ENCODE data around the gene STIM1.

DNA sequence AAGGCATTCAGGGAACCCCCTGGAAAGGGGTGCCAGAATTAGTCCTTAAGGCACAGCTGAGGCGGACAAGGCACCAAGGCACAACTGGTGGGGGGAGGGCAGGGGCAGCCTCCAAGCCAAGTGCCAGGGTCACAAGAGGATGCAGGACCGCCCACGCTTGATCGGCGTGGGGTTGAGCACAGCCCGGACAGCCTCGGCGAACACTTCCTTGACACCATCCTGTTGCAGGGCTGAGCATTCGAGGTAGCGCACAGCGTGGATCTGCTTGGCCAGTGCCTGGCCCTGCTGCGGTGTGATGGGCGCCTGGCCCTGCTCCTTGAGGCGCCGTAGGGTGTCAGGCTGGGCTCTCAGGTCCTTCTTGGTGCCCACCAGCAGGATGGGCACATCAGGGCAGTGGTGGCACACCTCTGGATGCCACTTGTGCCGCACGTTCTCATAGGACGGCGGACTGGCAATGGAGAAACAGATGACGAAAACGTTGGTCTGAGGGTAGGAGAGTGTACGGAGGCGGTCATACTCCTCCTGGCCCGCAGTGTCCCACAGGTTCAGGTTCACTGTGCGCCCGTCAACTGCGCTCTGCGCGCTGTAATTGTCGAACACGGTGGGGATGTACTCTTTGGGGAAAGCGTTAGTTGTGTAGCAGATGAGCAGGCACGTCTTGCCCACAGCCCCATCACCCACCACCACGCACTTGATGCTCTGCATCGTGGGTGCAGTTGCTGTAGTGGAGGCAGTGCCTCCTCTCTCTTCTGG, 27.9 kb upstream of the STIM1 start:
- no peak for TF ChIP-seq POLR2A (IDR thresholded peaks at IDR 0.05)
- TF ChIP-seq, protein P1, sequence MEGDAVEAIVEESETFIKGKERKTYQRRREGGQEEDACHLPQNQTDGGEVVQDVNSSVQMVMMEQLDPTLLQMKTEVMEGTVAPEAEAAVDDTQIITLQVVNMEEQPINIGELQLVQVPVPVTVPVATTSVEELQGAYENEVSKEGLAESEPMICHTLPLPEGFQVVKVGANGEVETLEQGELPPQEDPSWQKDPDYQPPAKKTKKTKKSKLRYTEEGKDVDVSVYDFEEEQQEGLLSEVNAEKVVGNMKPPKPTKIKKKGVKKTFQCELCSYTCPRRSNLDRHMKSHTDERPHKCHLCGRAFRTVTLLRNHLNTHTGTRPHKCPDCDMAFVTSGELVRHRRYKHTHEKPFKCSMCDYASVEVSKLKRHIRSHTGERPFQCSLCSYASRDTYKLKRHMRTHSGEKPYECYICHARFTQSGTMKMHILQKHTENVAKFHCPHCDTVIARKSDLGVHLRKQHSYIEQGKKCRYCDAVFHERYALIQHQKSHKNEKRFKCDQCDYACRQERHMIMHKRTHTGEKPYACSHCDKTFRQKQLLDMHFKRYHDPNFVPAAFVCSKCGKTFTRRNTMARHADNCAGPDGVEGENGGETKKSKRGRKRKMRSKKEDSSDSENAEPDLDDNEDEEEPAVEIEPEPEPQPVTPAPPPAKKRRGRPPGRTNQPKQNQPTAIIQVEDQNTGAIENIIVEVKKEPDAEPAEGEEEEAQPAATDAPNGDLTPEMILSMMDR (IDR thresholded peaks at IDR 0.05): no peak

All from Peyer's patch (tissue), 4 donors.